GM18868 (cell line): Measurements from ENCODE around the gene ANKRD23.

Source experiments
- ATAC-seq: cut with Tn5 transposase; IDR thresholded peaks from one replicate; pipeline ENCODE4 v1.9.1; 2021; ENCODE audit warnings: mild to moderate bottlenecking, moderate library complexity; ENCODE audit not compliant: unreplicated experiment

ANKRD23 gene

DNA sequence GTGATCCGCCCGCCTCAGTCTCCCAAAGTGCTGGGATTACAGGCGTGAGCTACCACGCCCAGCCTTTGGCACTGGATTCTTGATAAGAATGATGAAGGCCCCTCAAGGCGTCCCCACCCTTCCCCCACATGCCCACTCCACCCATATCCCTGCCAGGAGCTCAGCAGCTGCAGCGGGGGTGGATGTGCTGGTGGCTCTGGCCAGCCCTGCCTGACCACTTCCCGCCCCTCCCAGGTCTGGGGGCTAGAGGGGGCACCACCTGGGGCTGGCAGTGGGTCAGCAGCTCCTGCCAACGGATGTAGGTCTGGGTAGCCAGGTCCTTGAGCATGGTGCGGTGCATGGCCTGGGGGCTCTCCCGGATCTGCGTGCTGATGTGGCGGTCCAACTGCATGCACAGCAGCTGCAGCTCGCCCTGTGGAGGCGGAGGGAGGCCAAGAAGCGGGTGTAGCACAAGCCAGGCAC is 33.8 kb upstream of the ANKRD23 start:
- no peak for ATAC-seq

DNA sequence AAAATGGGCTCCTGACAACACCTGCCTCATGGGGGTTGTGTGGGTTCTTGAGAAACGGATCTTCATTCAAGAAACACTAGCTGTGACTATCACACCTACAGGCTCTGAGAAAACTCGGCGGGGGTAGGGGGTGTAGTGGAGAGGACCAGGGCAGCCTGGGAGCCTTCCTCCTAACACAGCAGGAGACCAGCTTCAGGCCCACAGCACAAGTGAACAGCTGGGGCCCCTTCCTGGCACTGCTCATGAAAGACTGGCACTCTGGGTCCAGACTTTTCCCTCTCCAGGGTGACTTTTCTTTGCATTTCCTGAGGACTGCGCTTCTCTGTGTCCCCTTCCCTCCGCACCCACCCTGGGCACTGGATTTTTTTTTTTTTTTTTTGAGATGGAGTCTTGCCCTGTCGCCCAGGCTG is 33.2 kb upstream of the ANKRD23 start:
- ATAC-seq = no peak

DNA sequence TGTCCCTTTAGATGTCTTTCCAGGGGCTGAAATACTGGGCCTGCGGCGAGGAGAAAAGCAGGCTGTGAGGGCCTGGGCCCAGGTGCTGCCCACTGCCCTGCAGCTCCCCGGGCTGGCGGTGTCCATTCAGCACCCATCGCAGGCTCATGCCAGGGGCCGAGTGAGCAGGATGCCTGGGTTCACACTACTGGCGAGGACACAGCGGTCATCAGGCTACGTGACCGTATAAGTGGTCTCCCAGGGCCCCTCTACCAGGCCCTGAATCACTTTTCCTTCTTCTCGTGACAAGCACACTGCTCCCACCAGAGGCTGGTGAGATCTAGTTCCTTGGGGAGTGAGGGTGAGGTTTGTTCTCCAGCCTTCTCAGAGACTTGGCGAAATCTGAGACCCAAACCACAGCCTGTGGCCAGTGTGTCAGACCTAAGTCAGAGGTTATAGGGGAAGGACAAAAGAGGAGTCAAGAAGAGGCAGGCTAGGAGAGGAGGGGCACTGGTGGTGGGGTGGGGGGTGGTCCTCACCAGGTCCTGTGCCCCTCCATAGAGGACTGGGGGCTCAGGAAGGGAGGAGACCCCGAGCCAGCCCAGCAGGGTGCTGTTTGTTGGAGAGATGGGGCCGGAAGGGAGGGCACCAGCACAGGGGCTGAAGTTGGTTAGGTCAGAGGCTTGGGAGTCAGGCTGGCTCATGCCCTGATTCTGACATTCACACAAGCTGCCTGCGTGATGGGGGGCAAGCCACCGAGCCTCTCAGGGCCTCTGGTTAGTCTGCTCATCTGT is 32.6 kb upstream of the ANKRD23 start:
- ATAC-seq = no peak

DNA sequence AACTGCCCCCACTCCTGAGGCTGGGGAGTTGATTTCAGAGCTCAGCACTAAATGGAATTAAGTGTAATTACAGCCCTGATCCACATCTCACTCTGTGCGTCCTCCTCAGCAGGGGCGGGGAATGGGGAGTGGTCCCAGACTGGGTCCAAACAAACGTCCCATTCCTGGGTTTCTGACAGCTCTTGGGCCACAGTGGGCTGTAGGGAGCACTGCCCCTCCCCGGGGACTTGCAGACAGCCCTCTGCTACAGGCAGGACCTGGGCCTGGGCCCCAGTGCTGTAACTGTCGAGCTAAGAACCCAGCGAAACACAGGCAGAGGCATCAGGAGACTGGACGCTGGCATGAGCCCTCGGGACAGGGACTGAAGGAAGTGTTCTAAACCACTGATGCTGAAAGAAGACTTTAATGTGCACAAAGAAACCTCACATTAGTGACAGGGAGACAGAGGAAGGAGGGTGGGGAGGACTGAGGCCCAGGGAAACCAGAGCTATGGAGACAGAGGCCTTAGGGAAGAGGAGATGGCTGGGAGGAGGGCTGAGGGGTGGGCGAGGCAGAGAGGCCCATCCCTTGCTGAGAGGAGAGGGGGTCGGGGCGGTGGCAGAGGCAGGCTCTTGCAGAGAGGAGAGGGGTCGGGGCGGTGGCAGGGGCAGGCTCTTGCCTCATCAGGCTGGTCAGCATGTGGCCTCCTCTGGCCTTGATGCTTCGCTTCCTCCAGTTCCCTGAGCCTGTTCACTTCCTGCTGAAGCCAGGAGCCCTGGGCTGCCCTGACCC is 31.9 kb upstream of the ANKRD23 start:
- no peak for ATAC-seq

DNA sequence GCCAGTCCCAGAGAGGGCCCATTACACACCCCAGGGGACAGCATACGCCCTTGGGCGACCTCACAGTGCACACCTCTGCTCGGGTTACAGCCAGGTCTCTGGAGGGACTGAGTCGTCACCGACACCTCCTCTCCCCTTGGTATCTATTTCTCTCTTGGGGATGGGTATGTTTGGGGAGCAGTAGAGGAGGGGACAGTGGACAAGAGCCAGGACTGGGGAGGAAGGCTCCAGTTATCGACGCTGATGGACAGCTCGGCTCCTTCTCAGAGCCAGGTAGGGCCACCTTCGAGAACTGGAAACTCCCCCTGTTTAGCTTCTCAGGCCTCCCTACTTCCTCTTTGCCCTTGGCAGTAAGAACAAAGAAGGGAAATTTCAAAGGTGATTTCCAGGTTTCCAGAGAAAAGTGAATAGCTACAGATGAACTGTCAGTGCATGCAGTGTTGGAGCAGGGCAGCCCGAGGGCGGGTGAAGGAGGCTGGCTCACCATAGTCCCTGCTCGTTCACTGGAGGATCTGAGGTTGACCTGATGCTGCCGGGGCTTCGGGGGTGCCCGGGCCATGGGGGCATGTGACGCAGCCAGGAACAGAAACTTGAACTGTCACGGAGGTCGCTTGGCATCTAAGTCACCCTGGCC is 30.5 kb upstream of the ANKRD23 start:
- peak; percentile 67 for ATAC-seq

DNA sequence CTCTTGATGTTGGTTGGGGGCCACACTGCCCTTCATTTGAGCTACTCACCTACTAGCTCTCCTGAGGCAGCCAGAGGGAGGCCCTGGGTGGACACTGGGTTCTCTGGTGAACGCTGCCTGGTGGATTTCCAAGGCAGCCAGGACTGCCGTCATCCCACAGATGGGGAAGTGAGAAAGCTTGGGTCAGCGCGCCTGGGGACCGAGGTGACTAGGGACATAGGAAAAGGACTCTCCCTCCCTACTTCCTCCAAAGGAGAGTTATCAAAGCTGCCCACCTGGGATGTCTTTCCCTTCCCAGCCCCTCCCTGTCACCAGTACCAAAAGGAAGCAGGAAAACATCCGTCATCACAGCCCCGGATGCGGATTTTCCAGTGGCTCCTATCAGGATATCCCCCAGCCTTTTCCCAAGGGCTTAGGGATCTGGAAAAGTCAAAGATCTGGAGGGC is 29.9 kb upstream of the ANKRD23 start:
- ATAC-seq = no peak

DNA sequence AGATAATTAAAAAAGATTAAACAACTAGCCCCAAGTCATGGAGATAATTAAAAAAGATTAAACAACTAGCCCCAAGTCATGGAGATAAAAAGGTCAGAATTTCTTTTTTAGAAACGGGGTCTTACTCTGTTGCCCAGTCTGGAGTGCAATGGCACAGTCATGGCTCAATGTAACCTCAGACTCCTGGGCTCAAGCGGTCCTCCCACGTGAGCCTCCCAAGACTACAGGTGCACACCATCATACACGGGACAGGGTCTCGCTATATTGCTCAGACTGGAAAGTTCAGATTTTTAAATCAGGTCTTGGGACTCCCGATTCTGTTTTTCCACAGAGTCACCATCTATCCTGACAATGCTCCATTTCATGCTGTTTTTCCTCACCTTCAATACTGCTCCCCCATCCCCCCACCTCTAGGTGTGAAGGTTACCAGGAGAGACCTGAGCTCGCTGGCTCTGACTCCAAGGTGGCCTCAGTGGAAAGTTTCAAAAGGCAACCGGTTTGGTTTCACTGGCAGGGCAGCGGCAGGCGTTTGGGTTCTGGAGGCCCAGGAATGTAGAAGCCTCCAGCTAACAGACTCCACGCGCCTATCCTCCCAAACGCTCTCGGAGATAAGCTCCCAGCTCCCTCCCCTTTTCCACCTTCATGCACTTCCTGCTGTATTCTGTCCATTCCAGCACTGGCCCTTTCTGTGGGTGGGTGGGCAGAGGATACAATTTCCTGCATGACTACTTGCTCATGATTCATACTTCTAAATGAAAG is 28.9 kb upstream of the ANKRD23 start:
- ATAC-seq = no peak

DNA sequence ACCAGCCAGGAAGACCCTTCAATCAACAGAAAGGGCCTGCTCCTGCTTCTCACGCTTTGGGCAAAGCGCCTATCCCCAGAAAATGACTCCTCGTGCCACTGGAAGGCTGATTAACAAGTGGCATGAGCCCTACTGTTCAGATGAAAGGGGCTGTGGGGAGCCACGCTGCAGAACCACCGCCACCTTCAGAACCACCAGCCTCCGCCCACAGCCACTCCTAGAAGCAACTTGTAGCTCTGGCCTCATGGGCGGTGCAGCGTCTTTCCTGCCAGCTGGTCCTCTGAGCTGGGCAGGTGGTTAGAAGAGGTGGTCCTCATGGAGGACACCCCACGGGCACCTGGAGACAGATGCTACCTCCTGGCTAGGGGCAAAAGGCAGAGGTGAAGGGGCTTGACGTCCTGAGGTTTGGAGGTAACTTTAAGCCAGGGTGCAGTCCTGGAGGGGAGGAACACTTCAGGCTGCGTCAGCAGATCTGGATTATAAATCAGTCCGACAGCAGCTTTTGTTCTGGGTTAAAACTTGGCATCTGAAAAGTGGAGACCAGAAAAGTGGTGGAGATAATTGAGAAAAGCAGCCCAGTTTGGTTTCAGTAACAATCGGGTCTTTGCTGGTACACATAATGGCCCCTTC is 26.9 kb upstream of the ANKRD23 start:
- ATAC-seq = no peak

DNA sequence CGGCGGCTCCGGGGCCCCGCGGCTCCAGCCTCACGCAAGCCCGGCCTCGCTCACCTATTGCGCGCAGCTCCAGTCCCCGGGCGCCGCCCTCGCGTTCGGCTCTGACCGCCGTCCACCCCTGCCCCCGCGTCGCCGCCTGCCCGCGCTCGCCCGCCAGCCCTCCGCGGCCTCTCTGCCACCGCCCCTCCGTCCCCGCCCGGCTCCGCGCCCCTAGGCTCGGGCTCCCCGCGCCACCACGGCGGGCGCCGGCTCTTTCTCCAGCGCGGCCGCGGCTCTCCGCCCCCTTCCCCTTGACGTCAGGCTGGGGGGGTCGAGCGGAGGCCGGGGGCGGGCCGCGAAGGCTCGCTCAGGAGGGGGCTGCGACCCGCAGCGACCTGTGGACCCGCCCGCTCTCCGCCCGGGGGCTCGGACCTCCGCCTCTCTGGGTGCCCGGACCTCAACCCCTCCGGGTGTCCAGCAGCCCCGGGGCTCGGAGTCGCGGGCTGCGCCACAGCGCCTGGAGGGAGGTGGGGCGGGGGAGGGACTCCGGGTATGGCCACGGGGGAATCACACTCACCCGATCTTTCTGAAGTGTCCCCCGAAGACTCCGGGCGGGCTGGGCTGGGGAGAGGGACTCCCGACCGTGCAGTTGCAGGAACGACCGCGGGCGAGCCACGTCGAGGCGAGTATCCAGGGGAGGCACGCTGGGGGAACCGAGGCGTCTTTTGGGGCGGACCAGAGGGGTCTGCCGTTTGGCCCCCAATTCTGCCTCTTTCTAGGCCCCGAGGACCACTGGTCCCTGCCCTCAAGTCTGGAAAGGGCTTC is 26.2 kb upstream of the ANKRD23 start, which contains the start of gene SEMA4C:
Gene SEMA4C, minus strand, starts transcription at position 259 of the 804 bp plus-strand sequence. CDS start 2,194 bp downstream, outside the sequence.
- no peak for ATAC-seq

DNA sequence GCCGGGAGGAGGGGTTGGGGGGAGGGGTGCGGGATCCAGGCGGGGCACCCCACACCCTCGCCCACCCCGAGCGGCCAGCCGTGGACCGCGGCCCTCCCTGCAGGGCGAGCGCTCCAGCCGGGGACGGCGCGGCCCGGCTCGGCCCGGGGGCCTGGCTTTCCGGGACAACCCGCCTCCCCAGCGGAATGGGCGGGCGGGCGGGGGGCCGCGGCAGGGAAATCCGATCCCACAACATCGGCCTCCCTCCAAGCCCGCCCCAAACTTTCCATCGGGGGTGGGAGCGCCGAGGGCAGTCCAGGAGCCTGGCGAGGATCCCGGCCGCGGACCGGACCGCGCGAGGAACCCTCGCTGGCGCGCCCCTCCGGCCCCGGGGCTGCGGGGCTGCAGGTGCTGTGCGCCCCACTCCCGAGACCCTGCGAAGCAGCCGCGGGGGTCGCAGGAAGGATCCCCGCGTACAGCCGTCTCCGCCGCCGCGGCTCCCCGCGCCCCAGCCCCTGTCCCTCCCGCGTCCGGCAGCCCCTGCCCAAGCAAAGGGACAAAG is 25.5 kb upstream of the ANKRD23 start:
- ATAC-seq = peak; percentile 9

DNA sequence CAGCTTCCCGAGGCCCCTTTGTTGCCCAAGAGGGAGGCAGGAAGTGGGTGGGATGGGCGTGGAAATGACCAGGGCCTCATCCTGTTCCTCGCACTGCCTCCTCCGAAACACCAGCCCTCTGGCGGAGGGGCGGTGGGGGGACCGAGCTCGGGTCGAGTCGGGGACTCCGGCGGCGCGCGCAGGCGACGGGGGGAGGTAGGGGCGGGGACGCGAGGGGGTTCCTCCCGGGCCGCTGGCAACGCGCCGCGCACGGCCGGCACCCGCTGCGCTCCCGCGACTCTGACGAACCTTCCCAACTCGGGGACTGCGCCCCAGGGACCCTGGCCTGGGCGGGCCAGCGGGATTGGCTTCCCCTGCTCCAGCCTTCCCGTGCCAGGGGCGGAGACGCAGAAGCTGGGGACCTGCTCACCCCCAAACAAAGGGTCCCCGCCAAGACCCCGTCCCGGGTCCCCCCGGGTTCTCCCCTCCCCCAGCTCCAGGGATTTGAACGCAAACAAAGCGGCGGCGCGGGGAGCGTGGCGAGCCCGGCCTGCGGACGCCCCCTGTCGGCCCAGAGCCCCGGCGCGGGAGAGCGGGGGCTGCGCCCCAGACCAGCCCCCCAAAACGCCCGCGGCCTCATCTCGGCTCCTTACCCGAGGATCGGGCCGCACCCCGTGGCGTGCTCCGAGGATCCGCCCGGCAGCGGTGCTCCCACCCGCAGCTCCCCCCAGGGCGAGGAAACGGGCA is 24.9 kb upstream of the ANKRD23 start:
- peak; percentile 40 for ATAC-seq

DNA sequence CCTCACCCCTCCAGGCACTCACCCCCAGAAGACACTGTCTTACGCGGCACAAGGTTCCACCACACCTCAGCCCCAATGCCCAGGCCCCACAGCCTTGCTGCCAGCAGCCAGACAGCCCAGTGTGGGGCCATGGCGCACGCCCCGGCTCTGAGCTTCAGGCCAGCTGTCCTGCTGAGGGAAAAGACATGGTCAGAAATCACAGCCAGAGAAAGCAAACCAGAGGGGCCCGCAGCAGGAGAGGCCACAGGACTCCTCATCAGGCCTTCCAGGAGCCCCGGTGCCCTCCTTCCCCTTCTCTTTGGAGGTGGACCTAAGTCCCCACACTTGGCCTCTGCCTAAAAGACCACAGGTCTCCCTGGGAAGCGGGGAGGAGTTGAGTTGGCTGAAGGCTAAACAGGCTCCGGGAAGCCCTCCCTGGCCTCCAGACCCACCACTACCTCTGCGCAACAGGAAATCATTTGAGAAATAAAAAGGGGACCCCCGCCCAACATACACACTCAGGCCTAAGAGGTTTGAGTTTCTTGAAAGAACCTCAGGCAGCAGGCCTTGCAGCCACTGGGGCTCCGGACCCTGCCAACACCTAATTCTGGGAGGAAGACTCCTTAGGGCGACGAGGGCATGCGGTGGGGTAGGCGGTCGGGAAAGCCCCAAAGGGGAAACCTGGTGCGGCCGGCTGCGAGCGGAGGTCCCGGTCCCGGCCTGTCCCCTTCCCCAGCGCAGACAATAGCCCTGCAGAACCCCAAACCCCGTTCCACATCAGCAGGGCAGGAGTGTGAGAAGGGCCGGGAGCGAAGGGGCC is 24.1 kb upstream of the ANKRD23 start:
- ATAC-seq = peak; percentile 21

DNA sequence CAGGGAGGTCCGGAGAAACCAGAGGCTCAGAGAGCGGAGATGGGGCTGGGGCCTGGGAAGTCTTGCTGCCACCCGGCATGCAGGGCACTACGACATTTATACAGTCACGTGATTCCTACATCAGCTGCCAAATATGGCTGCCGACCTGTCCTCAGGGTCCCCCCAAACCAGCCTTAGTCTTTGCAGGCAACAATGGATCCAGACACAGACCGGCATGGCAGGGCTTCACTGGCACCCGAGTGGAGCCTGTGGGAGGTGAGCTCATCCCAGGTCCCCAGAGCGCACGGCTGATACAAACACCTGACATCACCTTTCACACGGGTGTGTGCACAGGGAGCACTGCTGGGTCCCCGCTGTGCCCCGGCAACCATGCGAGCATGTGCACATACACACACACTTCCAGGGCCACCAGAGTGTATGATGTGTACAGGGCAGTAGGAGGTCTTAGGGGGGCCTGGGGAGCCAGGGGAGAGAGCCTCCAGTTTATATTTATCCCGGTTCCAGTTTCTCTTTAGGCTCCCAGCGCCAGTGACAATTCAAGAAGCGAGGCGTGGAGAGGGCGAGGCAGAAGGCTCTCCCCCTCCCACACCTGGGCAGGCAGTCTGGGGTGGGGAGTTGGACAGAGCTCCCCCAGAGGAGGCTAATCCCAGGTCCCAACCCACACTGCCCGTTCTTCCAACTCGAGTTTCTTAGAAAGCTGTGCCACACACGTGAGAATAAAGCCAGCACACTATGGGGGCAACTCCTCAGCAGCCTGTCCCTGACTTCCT is 23.4 kb upstream of the ANKRD23 start:
- no peak for ATAC-seq

DNA sequence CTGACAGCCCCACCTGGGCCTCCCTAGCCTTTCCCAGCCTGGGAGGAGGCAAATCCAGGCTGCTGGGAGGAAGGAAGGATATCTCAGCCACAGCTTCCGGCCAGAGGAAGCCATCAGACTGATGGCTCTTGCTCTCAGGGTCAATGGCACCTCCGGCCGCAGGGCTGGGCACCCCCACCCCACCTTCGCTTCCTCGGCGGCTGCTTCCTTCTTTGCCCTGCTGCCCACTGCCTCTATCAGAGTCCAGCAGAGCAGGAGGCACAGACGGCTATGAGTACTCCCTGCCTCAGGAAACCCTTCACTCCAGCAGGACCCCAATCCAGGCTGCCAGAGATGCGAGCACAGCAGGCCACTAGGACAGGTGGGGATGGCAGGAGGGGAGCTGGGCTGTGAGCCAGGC is 22.8 kb upstream of the ANKRD23 start:
- ATAC-seq = no peak

DNA sequence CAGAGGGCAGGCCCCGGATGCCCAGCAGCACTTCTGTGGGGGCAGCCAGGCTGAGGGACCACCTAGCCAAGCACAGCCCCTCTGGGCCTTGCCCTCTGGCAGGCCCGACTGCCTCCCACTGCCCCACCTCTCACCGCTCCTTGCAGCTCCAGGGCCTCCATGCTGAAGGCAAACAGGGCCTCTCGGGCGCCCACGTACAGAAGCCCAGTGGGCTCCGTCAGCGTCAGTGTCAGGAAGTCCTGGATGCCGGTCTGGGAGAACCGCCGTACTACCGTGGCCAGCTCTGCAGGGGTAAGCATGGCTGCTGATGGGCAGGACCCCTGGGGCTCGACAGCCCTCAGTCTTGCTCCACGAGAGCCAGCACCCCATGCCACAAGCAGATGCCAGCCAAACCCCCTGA is 22.3 kb upstream of the ANKRD23 start:
- no peak for ATAC-seq

DNA sequence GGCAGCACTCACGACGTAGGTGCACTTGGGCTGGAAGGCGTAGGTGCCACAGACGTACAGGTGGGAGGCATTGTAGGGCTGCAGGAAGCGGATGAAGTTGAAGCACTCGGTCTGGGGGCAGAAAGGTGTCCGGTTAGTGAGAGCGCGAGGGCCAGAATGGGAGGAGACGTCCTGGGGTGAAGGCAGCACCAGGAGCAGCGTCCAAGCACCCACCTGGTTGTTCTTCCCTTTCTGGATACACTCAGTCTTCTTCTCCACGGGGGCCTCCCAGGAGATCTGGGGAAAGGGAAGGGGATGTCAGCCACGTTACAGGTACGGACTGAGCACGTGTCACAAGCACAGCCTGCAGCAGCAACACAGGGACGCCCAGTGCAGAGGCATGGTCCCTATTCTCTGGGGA is 21.8 kb upstream of the ANKRD23 start:
- ATAC-seq = no peak
